Forelimb muscle (tissue), 1 donor: Measurements from ENCODE around the gene ADCY5. TPM values are rescaled to one million over a fixed set of nuclear protein-coding genes. Genes with fewer than 3 reads are reported as not detected.

Experiments used
- DNase-seq: peaks from one replicate; pipeline ENCODE4 v3.0.0-alpha.2; 2013; ENCODE audit warnings: low read depth
- polyA plus RNA-seq: library from polyadenylated mRNA; unstranded; fragments of 120-200 nt; gene quantifications from one replicate; pipeline ENCODE4 v1.2.1, GENCODE V29; 2013; ENCODE audit not compliant: insufficient read length

Gene ADCY5
- polyA plus RNA-seq, 1 donor, result 4.3 TPM

DNA sequence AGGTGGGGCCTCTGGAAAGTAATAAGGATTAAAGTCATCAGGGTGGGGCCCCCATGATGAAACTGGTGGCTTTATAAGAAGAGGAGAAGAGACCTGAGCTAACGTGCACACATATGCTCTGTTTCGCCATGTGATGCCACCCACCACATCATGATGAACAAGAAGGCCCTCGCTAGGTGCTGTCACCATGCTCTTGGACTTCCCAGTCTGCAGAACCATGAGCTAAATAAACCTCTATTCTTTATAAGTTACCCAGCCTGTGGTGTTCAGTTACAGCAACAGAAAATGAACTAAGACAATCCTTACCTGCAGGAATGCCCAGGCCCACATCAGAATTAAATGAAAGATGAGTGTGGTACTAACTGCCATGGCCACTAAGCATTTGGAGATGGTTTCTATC lies 79.8 kb downstream of the ADCY5 start:
- no peak for DNase-seq

GRCh38 chr3:123367467-123368154 lies 81.3 kb downstream of the ADCY5 start:
- no peak for DNase-seq

- DNase-seq, result no peak
Observed at GRCh38 chr3:123365450-123366143, 83.3 kb downstream of the ADCY5 start.

- no peak for DNase-seq
Observed at GRCh38 chr3:123361071-123361470, 87.8 kb downstream of the ADCY5 start.

- no peak for DNase-seq
Observed at GRCh38 chr3:123357275-123357674, 91.6 kb downstream of the ADCY5 start.

- DNase-seq, result no peak
Observed at GRCh38 chr3:123353850-123354233, 95.0 kb downstream of the ADCY5 start.

DNA sequence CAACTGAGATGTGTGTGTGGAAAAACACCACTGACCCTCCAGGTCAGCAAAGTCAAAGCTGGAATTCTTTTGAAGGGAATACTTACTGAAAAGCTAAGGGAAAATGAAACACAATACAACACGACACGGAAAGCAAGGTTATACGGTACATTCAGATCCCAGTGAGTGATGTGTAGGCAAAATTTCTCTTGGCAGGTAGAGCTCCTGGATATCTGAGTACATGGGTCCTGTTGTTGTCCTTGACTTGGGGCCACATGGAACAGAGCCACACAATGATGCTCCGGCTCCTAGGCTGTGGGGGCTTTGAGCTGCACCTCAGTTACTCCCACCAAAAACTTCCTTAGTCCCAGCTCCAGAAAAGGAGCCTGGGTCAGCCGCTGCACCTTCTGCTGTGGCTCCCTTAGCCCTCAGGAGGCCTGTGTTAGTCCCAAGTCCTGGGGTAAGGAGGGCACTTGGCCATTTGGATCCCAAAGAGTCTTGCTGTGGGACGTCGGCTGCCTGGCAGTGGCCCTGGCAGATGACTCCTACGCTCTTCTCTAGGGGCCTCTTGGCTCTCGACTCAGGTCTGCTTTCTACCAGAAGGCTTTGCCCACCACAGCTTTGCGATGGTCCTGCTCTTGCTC lies 95.6 kb downstream of the ADCY5 start:
- no peak for DNase-seq

DNA sequence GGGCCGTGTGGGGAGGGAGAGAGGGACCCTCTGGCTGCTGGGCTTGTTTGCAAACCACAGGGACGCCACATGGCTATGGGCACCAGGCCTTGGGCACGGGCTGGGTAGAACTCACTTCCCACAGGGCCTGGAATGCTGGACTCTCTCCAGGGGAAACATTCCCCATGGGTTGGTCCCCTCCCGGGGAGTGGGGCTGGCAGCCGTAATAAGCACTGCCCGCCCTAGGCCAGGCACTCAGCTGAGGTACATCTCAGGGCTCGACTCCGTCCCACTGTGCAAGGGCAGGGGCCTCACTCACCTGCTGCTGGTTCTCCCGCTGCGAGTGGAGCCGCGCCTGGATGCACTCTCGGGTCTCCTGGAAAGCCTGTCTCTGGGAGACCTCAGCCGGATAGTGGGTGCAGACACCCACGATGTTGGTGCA lies 96.7 kb downstream of the ADCY5 start:
- no peak for DNase-seq

DNA sequence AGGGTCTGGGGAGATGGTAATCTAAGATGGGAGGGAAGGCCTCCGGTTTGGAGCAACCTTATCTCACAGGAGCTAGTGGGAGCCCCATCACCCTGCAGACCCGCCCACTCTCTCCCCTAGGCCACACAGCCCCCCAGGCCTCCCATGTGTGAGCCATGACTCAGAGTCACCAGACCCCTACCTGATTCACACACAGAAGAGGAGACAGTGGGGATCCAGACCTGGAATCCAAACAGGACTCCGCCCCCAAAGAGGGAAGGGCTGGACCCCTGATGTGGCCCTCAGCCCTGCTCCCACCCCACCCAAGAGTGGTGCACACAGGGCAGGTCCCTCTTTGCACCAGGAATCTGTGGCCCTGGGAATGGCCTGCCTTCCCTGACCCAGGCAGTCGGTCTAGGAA lies 97.4 kb downstream of the ADCY5 start:
- no peak for DNase-seq

- DNase-seq, result no peak
Observed at GRCh38 chr3:123350971-123351370, 97.9 kb downstream of the ADCY5 start.

DNA sequence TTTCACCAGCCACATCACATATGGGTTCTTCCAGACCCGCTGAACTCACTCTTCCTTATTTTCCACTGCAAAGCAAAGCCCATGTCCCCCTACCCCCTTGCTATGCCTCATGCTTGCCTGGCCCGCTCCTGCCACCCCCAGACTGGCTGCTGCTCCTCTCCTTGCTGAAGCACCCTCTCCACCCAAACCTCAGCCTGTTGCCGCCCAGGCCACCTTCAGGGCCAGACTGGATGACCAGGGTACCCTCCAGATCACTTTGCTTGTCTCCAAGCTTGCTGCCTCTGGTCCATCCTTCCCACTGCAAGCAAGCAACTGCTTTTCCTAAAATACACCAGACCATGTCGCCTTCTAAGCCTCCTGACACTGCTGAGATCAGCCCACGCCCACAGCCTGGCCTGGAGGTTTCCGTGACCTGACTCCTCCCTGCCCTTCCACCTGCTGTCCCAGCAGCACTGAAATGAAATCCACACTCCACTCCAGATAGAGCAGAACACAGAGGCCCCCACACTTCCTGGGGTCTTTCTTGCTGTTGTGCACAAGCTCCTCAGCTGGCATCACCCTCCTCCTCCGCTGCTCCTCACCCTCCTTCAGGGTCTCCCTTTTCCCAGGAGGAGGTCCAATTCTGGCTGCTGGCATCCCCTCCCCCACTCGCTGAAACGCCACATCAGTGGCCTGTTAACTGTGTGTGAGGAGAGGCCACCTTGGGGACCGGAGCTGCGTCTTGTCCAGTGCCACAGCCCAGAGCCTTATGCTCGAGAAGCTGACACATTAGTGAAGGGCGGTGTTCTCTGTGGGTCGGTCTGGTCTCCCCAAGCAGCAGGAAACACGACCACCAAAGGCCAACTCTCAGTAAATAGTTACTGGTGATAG lies 99.1 kb downstream of the ADCY5 start:
- no peak for DNase-seq

- DNase-seq, result no peak
Observed at GRCh38 chr3:123349201-123349535, 99.7 kb downstream of the ADCY5 start.

DNA sequence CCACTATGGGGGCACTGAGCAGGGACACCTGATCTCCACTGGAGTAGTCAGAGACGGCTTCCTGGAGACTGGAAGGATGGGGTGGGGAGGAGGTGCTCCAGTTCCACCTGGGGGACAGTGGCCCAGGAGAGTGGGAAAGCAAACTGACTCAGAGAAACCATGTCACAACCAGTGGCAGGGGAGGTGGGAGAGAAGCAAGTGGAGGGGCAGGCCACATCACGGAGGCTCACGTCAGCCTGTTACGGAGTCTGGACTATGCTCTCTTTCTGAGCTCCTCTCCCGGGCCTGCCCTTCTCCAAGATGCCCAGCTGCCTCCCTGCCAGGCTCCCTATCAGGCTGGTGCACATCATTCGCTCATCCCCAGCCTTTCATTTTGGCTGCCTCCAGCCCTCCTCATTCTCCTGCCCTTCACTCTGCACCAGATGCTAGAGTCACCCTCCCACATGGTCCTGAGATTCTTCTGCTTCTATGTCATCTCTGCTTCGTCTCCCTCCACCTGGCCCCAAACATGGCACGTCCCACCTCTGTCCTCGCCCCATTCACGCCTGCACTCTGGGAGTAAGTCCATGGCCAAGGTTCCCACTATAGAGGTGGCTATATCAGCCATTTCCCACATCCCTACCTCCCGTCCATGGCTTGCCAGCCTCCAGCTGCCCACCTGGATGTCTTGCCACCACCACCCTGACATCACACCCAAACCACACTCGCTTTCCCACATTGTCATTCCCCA lies 100.3 kb downstream of the ADCY5 start:
- no peak for DNase-seq

DNA sequence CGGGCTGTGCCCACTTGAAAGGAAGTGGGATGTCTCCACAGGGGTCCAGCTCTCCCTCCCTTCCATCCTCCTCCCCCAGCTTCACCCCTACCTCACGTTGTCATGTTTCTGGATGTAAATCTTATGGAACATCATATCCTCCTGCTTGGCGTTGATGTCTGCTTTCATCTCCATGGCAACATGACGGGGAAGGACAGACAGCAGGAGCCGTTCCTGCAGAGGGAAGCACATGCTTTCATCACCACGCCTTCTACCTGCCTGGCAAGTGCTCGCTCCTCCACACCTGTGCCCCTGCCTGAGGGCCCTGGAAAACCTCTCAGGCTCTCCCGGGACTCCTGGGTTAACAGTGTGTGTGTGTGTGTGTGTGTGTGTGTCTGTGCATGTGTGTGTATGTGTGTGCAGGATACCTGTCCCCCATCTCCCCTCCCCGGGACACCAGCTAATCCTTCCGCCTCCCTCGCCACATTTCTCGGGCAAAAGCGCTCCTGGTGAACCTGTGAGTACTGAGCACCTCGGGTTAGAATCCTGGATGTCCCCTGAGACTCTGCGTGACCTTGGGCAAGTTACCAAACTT lies 101.1 kb downstream of the ADCY5 start:
- DNase-seq, result no peak

GRCh38 chr3:123347205-123347604 lies 101.7 kb downstream of the ADCY5 start:
- no peak for DNase-seq

DNA sequence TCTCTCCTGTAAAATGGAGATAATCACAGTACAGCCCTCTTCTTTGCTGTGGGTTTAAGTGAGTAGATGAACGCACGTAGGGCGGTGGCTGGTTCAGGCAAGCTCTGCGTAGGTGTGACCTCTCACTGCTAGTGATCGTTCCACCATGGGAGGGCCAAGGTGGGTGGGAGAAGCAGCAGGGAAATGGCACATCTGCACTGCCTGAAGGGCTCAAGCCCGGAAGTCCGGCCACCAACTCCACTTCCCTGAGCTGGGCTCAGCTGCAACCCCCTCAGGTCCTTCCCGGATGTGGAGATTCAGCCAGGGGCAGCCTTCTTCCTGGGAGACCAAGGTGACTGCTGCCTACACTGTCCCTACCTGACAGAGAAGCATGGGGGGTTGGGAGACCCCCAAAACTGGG lies 102.9 kb downstream of the ADCY5 start:
- no peak for DNase-seq

- no peak for DNase-seq
Observed at GRCh38 chr3:123344907-123345594, 103.8 kb downstream of the ADCY5 start.

DNA sequence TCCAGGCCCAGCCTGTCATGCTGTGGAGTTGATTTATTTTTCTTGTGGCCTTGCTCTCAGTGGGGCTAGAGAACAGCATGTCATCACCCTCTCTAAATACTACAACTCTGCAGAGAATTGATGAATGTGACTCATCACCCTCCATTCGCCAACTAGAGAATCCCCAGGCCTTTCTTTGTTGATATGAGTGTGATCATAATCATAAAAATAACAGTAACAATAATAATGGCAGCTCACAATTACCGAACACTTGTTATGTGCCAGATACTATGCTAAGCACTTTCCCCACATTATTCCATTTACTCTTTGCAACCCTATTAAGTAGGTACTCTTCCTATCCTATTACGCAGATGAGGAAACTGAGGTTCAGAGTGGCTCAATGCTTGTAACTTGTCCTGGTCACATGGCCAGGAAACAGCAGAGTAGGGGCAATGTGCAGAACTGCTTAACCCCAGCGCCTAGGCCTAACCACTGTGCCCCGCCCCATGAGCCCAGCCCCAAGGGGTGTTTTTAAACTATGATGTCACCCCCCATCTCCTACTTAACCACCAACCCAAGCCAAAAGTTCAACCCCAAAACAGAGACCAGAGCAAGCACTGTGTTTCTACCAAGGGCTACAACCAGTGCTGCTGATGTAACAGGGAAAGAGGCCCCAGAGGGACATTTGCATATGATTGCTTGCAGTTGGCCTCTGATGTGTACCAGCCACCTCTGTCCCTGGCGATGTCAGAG lies 104.5 kb downstream of the ADCY5 start:
- no peak for DNase-seq

DNA sequence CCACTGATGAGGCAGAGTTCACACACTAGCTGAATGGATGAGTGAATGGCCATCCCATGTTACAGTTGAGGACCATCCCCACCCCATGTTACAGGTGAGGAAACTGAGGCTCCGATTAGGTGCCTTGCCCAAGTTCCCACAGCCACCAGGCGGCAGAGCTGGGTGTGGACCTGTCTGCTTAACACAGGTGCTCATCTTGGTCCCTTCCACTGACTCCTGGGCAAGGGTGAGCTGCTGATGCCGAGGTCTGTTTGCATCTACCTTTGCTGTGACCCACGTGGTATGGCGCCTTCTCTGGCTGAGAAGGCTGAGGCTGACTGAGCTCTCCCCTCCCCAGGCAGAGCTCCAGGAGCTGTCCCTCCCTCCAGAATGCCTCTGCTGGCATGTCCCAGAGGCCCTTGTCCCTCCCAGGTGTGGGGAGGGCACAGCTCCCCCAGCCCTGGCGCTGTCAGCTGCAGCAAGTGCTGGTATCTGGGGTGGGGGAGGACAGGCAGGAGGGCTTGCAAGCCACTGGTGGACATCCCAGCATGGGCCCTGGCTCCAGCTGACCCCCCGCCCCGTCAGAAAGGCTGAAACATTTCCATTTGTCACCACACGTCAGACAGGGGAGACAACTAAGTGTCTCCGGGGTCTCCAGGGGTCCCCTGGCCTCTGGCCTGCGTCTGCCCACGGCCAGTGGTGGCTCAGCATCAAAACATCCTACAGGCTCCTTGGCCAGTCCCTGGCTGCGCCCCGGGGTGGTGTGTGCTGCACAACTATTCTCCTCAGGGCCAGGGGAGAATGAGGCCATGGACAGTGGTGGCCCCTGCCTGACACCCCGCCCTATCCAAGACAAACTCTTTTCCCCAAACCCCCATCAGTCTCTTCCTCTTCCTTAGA lies 105.4 kb downstream of the ADCY5 start:
- DNase-seq, result no peak
